Neuron (in vitro differentiated cells): ENCODE results near the gene NAP1L4.

Source experiments
- H2AFZ ChIP-seq: one replicate; pipeline ENCODE4 v1.6.1; 2013; ENCODE audit warnings: low read depth, mild to moderate bottlenecking, inconsistent platforms, low read length, moderate library complexity
- H3K27me3 ChIP-seq: one replicate; pipeline ENCODE4 v1.6.1; 2013; ENCODE audit warnings: low read length; ENCODE audit not compliant: insufficient read depth
- H3K36me3 ChIP-seq: one replicate; pipeline ENCODE4 v1.6.1; 2013; ENCODE audit warnings: low read length; ENCODE audit not compliant: insufficient read depth
- H3K4me1 ChIP-seq: one replicate; pipeline ENCODE4 v1.6.1; 2013; ENCODE audit warnings: low read length; ENCODE audit not compliant: insufficient read depth
- H3K4me3 ChIP-seq: 2 replicates; pipeline ENCODE4 v1.5.1; 2013; ENCODE audit warnings: mild to moderate bottlenecking, low read length, moderate library complexity
- H3K9me3 ChIP-seq: one replicate; pipeline ENCODE4 v1.6.1; 2013; ENCODE audit warnings: low read length

The NAP1L4 gene

DNA sequence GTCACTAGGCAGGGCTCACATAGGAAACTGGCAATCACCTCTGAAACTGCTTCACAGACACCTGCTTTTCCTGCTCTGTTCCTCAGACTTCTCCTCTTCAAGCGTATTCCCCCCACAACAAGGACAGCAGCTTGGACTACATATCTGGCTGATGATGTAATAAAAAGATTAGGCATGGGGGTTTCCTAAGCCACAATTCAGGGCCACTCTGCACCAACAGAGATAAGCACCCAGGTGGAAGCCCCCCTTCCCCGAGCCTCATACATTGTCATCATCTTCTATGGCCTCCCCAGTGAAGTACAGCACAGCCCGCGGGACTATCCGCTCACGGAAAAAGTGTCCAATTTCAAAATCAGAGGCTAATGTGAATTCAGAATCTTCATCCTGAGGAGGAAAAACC lies 37.9 kb downstream of the NAP1L4 start:
- no peaks in the 10 kb centered on the region for H3K27me3 ChIP-seq
- peaks cover 94% of the 10 kb centered on the region for H3K36me3 ChIP-seq
- no peak overlapping the region for H2AFZ ChIP-seq
- no peak overlapping the region for H3K4me3 ChIP-seq
- H3K4me1 ChIP-seq: no peaks in the 10 kb centered on the region
- H3K9me3 ChIP-seq: no peaks in the 10 kb centered on the region

DNA sequence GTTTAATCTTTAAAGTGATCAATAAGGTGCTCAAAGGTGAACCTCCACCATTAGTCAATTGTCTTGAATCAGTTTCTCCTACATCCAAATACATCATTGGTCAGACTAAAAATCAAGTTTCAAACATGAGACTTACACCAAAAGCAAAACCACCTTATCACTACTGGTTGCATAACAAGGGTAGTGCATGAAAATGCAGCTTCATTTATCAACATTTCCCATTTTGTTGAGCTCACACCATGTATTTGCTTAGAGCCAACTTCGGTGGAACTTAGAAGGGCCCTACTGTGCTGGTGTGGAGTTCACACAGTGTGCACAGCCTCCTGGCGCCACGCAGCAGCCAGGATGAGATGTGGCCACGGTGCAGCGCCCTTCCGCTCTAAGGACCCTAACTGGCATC lies 39.8 kb downstream of the NAP1L4 start:
- Histone ChIP-seq H3K4me3 (no peak overlapping the region), H3K36me3 (peaks cover 94% of the 10 kb centered on the region), H2AFZ (no peak overlapping the region), H3K9me3 (no peaks in the 10 kb centered on the region), H3K27me3 (no peaks in the 10 kb centered on the region), H3K4me1 (no peaks in the 10 kb centered on the region)

DNA sequence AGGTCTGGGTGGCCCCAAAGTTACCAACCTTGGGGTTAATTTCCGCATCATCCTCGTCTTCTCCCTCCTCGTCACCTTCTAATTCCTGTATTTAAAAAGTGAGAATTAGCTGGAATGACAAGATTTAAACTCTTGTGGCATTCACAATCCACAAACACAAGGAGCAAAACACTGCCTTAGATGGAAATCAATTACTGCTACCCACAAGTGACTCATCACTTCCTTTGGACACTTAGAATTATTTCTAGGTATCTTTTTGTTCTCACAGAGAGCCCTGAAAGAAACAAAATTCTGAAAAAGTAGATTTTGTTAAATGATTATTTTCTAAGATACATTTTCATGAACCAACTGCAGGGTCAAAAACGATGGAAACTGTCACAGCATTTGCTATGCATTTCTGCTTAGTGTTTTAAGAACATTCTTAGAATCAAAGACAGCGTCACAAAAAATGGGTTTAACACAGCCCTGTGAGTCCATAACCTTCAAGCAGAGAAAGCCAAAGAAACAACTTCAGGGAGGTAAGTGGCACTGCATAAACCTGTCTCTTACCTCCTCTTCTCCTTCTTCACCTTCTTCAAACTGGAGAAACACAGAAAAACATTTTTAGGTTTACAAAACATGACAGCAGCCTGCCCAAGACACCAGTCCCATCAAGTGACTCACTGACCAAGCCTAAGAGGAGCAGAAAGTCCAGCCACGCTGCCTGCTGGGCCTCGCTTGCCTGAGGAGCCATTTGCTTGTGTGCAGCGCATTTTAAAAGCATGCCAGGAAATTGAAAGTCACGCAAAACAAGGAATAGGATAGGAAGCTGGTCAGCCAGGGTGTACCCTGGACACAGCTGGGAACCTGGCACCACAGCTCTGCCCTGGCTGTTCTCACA lies 40.7 kb downstream of the NAP1L4 start:
- Histone ChIP-seq H3K36me3 (peaks cover 95% of the 10 kb centered on the region), H3K4me1 (no peaks in the 10 kb centered on the region), H3K4me3 (no peak overlapping the region)

DNA sequence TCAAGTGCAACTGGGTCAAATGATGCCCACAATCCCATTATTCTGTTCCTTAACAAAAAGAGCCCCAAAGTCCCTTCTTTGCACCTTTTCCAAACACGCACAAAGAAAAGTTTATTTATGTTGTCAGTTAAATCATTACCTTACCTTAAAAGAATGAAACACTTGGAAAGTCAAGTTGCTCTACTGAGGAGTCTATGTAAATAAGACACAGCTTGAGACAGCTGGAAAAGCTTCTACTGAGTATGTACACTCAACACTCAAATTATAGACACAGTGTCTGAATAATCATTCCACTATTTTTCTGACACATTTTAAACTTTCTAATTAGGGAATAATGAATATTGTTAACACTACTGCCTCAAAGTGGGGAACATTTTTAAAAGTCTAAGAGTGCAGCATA lies 41.3 kb downstream of the NAP1L4 start:
- Histone ChIP-seq H3K4me3 (no peak overlapping the region), H3K9me3 (no peaks in the 10 kb centered on the region), H3K27me3 (no peaks in the 10 kb centered on the region), H3K36me3 (peaks cover 95% of the 10 kb centered on the region), H2AFZ (no peak overlapping the region), H3K4me1 (no peaks in the 10 kb centered on the region)

More for the DNA sequence above, 40.7 kb downstream of the NAP1L4 start:
- no peak overlapping the region for H2AFZ ChIP-seq
- H3K9me3 ChIP-seq: no peaks in the 10 kb centered on the region
- H3K27me3 ChIP-seq: no peaks in the 10 kb centered on the region

DNA sequence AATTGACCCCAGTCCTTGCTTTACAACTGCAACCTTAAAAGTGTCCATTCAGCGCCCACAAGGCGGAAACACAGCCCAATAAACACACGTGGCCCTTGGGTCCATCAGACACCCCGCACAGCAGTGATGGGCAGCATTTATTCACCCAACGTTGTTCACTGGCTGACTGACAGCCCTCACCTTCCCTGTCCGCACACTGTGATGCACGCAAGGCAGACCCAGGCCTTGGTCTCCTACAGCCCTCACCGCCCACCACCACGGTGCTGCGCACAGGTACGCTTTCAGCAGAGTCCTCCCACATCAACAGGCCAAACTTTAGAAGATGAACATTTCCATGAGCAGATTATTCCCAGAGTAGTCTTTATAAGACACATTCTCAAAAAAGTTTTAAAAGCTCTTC lies 42.2 kb downstream of the NAP1L4 start:
- Histone ChIP-seq H3K9me3 (no peaks in the 10 kb centered on the region), H2AFZ (no peak overlapping the region), H3K4me3 (no peak overlapping the region), H3K27me3 (no peaks in the 10 kb centered on the region), H3K4me1 (no peaks in the 10 kb centered on the region), H3K36me3 (peaks cover 95% of the 10 kb centered on the region)

DNA sequence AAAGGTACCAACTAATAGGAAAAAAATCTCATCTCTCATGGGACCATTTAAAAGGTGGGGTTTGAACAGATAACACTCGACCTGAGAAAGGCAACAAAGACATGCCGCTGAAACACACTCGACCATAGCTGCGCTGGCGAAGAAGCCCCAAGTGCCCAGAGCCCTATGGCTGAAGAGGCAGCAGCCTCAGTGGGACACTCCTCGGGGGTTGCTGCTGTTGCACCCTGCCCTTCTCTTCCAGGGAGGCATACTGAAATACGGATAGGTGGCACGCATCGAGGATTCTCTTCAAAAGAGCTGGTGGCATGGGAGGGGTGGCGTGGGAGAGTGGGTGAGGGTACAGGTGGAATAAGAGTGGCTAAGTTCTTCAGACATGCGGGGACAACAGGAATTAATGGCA lies 44.4 kb downstream of the NAP1L4 start:
- Histone ChIP-seq H3K36me3 (peaks cover 89% of the 10 kb centered on the region), H3K4me1 (no peaks in the 10 kb centered on the region), H3K27me3 (no peaks in the 10 kb centered on the region), H3K9me3 (no peaks in the 10 kb centered on the region), H2AFZ (no peak overlapping the region), H3K4me3 (no peak overlapping the region)

DNA sequence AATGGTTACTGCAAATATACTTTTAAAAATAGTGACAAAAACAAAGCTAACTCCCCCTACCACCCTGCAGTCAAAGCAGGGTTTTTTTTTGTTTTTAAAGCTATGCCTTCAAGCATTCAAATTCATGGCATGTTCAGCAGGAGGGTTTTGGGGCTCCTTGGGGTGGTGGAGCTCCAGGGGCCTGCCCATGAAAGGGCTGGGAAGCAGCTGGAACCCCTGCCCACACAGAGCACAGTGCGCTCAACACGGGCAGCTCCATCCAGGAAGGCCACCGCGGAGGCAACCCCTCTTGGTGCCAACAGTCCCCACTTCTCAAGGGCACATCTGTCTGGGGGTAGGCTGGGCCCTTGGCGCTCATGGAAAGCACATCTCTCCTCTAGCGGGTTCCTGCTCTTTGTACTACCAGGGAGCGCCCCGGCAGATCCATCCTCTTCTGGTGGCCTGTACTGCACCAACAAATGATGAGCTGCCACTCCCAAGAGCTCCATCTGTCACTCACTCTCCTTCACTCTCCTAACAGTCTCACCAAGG lies 46.3 kb downstream of the NAP1L4 start:
- Histone ChIP-seq H2AFZ (no peak overlapping the region), H3K4me1 (no peaks in the 10 kb centered on the region), H3K36me3 (peaks cover 71% of the 10 kb centered on the region), H3K4me3 (no peak overlapping the region), H3K27me3 (no peaks in the 10 kb centered on the region), H3K9me3 (no peaks in the 10 kb centered on the region)

DNA sequence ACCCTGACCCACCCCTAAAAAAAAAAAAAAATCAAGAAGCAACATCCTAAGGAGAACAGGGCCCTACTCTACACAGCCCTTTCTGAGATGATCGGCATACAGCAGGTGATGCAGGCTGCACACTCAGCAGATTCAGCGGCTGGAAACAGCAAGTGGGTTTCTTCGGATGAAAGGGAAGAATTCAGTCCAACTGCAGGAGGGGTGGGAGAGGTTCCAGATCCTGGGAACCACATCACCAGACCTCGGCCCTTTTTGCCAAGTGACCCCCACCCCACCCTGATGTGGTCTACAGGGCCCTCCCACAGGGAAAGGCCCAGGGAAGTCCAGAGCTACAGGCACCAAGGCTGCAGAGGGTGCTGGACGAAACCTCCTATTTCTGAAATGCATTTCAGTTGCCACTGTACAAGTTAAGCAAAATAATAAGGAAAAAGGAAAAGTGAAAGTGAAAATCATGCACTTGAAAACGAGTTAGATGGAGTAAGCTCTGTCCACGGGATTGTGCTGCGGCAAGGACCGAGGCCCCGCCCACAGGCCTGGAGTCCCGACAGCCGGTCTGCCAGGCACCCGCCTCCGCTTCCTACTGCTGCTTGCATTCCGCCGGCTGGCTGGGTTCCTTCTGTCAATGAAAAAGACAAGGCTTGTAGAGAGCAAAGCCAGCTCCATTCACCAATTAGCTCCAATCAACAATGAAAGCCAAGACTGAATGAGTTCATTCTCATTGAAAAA lies 46.9 kb downstream of the NAP1L4 start:
- Histone ChIP-seq H3K4me3 (no peak overlapping the region), H3K36me3 (peaks cover 66% of the 10 kb centered on the region), H3K9me3 (peaks cover under 1% of the 10 kb centered on the region), H3K4me1 (no peaks in the 10 kb centered on the region), H2AFZ (no peak overlapping the region), H3K27me3 (no peaks in the 10 kb centered on the region)

DNA sequence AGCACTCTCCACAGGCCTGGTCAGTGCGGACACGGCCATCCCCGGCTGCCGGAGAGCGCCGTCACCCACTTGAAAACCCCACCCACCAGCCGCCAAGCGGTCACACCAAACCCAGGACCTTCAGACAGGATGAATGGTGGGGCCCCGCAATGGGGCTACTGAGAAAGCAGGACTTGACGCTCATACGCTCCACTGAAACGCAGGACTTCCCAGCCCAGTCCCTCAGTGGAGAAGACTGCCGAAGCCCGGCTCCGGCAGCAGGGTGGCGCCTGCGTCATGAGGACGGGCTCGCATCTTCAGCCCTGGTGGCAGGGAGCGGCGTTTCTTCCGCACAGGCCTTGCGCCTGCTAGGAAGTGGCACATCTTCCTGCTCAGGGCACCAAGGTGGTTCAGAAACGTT lies 47.6 kb downstream of the NAP1L4 start:
- Histone ChIP-seq H3K27me3 (no peaks in the 10 kb centered on the region), H2AFZ (no peak overlapping the region), H3K9me3 (peaks cover 2% of the 10 kb centered on the region), H3K4me3 (no peak overlapping the region), H3K4me1 (no peaks in the 10 kb centered on the region), H3K36me3 (peaks cover 59% of the 10 kb centered on the region)

DNA sequence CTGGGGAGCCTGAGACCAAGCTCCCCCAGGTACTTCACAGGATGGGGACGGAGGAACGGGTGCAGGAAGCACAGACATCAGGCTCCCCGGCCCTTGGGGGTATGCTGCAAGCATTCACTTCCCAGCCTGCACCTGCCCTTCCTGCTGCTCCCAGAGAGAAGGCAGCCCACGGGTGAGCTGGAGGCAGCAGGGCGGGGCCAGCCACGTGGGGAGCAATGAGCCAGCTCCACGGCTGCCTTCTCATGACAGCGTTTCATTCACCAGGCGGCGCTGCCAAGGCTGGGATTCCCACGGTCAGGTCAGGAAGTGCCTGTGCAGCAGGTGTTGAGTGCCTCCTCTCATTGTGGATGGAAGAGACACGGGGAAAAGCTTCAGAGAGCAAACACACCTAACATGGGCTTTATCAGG lies 48.4 kb downstream of the NAP1L4 start:
- Histone ChIP-seq H3K9me3 (peaks cover 7% of the 10 kb centered on the region), H3K4me1 (no peaks in the 10 kb centered on the region), H3K4me3 (no peak overlapping the region), H3K36me3 (peaks cover 51% of the 10 kb centered on the region), H2AFZ (no peak overlapping the region), H3K27me3 (no peaks in the 10 kb centered on the region)

DNA sequence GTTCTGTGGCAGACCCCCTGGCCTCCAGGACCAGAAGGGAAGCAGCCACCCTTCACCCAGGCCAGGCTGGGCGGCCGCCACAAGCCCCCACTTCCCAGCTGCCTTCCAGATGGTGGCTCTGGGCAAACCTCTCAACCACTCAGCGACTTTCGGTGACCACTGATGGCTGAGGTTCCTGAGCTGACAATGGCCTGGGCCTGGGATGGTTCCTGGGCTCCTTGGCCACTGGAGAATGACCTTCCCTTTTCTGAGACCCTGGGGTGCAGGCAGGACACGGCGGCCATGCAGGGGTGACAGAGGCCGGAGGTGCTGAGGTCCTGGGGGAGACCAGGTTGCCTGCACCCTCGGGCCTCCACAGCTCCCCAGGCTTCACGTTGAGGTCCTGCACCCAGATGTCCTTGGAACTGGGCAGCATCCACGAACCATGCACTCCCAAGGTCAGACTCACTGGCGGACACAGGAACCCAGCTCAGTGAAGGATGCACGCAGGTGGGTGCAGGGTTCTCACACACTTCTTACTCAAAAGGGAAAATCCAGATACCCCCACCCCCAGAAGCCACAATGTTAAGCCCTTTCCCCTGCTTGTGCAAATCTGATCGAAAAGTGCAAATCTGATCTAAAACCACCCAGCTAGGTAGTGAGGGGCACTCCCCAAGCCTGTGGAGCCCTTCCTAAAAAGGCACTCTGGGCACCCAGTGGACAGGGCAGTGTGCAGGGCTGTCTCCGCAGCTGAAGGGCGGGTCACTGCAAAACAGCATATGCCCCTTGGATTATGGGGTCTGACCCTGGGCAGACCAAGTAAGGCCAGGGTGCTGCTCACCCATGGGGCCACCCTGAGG lies 49.0 kb downstream of the NAP1L4 start:
- Histone ChIP-seq H3K9me3 (peaks cover 7% of the 10 kb centered on the region), H3K27me3 (no peaks in the 10 kb centered on the region), H2AFZ (no peak overlapping the region), H3K36me3 (peaks cover 45% of the 10 kb centered on the region), H3K4me3 (no peak overlapping the region), H3K4me1 (no peaks in the 10 kb centered on the region)

DNA sequence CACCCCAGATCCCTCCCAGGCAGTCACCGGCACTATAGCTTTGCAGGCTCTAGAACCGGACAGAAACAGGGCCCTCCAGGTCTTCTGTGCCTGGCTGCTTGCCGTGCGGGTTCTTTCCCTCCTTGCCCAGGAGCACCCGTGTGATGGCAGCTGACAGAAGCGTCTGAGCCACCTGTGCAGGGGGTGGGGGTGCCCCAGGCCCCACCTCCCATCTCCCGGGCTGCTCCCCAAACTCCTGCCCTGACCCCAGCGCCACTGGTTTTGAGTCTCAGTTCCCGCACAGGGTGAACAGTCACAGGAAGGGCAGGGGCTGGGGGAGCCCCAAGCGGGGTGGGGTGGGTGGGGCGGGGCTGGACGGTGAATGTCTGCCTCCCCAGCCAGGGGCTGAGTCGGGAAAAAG lies 49.7 kb downstream of the NAP1L4 start:
- Histone ChIP-seq H3K4me3 (no peak overlapping the region), H3K4me1 (no peaks in the 10 kb centered on the region), H3K36me3 (peaks cover 40% of the 10 kb centered on the region), H2AFZ (no peak overlapping the region), H3K27me3 (no peaks in the 10 kb centered on the region), H3K9me3 (peaks cover 12% of the 10 kb centered on the region)
